GM19043 (cell line): ENCODE results near the gene PCDHB13.
"Not testable (repeated sequence)": the region's sequence is repeated elsewhere in the genome, so short reads cannot be mapped to it uniquely, and the experiment has no call there.

Experiments used
- ATAC-seq: cut with Tn5 transposase; IDR thresholded peaks from one replicate; pipeline ENCODE4 v1.9.1; 2021; ENCODE audit warnings: low read depth; ENCODE audit not compliant: unreplicated experiment

Gene PCDHB13

DNA sequence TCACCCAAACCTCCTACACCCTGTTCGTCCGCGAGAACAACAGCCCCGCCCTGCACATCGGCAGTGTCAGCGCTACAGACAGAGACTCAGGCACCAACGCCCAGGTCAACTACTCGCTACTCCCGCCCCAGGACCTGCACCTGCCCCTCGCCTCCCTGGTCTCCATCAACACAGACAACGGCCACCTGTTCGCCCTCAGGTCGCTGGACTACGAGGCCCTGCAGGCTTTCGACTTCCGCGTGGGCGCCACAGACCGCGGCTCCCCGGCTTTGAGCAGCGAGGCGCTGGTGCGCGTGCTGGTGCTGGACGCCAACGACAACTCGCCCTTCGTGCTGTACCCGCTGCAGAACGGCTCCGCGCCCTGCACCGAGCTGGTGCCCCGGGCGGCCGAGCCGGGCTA lies 12.6 kb upstream of the PCDHB13 start:
- ATAC-seq: not testable (repeated sequence)

DNA sequence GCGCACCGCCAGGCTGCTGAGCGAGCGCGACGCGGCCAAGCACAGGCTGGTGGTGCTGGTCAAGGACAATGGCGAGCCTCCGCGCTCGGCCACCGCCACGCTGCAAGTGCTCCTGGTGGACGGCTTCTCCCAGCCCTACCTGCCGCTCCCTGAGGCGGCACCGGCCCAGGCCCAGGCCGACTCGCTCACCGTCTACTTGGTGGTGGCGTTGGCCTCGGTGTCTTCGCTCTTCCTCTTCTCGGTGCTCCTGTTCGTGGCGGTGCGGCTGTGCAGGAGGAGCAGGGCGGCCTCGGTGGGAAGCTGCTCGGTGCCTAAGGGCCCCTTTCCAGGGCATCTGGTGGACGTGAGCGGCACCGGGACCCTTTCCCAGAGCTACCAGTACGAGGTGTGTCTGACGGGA lies 12.1 kb upstream of the PCDHB13 start:
- ATAC-seq: not testable (repeated sequence)

DNA sequence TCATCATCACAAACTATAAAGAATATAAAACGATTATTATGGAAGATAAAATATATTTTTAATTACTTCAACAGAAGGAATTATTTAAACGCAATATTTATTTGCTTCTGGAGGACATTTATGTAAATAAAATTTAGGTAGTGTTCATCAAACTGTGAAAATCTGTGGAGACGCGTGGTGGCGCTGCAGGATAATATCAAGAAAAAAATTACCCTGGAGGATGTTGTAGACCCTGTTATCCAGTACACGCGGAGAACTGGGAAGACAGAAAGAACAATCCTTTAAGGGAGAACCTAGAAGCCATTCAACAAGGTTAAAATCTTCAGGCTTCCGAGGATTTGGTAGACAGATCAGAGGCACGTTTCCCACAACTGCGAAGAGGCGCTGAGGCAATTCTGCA lies 5.2 kb upstream of the PCDHB13 start, which contains the start of gene PCDHB12:
Gene PCDHB12 (plus strand): TSS at position 242 of the 400 bp plus-strand sequence. CDS start 189 bp downstream, outside the sequence.
- no peak for ATAC-seq

DNA sequence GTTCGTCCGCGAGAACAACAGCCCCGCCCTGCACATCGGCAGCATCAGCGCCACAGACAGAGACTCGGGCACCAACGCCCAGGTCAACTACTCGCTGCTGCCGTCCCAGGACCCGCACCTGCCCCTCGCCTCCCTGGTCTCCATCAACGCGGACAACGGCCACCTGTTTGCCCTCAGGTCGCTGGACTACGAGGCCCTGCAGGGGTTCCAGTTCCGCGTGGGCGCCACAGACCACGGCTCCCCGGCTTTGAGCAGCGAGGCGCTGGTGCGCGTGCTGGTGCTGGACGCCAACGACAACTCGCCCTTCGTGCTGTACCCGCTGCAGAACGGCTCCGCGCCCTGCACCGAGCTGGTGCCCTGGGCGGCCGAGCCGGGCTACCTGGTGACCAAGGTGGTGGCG lies 3.4 kb upstream of the PCDHB13 start:
- ATAC-seq: not testable (repeated sequence)

DNA sequence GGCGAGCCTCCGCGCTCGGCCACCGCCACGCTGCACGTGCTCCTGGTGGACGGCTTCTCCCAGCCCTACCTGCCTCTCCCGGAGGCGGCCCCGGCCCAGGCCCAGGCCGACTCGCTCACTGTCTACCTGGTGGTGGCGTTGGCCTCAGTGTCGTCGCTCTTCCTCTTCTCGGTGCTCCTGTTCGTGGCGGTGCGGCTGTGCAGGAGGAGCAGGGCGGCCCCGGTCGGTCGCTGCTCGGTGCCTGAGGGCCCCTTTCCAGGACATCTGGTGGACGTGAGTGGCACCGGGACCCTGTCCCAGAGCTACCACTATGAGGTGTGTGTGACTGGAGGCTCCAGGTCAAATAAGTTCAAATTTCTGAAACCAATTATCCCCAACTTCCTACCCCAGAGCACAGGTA lies 2.9 kb upstream of the PCDHB13 start:
- ATAC-seq: not testable (repeated sequence)

DNA sequence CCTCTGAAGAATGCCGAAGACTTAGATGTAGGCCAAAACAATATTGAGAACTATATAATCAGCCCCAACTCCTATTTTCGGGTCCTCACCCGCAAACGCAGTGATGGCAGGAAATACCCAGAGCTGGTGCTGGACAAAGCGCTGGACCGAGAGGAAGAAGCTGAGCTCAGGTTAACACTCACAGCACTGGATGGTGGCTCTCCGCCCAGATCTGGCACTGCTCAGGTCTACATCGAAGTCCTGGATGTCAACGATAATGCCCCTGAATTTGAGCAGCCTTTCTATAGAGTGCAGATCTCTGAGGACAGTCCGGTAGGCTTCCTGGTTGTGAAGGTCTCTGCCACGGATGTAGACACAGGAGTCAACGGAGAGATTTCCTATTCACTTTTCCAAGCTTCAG lies 864 bp downstream of the PCDHB13 start:
- not testable (repeated sequence) for ATAC-seq

DNA sequence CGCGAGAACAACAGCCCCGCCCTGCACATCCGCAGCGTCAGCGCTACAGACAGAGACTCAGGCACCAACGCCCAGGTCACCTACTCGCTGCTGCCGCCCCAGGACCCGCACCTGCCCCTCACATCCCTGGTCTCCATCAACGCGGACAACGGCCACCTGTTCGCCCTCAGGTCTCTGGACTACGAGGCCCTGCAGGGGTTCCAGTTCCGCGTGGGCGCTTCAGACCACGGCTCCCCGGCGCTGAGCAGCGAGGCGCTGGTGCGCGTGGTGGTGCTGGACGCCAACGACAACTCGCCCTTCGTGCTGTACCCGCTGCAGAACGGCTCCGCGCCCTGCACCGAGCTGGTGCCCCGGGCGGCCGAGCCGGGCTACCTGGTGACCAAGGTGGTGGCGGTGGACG lies 1.8 kb downstream of the PCDHB13 start:
- ATAC-seq: not testable (repeated sequence)

DNA sequence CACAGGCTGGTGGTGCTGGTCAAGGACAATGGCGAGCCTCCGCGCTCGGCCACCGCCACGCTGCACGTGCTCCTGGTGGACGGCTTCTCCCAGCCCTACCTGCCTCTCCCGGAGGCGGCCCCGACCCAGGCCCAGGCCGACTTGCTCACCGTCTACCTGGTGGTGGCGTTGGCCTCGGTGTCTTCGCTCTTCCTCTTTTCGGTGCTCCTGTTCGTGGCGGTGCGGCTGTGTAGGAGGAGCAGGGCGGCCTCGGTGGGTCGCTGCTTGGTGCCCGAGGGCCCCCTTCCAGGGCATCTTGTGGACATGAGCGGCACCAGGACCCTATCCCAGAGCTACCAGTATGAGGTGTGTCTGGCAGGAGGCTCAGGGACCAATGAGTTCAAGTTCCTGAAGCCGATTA lies 2.3 kb downstream of the PCDHB13 start:
- not testable (repeated sequence) for ATAC-seq

DNA sequence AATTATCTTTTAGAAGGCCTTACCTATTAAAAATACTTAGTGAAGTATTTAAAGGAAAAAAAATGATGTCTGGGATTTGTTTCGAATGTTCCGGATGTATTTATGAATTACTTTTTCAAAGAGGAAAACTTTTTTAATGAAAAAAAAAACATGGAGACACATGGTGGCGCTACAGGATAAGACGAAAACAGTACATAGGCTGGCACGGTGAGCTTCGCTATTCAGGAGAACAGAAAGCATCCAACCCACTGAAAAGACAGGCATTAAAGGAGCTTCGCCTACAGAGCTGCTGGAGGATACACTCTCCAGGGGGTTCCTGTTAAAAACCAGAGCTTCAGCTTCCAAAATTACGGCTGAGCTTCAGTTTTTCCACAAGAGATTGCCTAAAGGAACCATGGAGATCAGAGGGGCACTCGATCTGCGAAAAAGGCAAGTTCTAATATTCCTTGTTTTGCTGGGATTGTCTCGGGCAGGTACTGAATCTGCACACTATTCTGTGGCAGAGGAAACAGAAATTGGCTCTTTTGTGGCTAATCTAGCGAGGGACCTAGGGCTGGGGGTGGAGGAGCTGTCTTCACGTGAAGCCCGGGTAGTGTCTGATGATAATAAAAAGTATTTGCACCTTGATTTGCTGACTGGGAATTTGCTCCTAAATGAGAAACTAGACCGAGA lies 9.5 kb downstream of the PCDHB13 start, which contains the start of gene PCDHB14:
Gene PCDHB14 (plus strand): TSS at position 232 of the 672 bp plus-strand sequence. CDS start 163 bp downstream, at position 395.
- ATAC-seq: no peak

DNA sequence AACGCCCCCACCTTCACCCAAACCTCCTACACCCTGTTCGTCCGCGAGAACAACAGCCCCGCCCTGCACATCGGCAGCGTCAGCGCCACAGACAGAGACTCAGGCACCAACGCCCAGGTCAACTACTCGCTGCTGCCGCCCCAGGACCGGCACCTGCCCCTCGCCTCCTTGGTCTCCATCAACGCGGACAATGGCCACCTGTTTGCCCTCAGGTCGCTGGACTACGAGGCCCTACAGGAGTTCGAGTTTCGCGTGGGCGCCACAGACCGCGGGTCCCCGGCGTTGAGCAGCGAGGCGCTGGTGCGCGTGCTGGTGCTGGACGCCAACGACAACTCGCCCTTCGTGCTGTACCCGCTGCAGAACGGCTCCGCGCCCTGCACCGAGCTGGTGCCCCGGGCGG lies 11.1 kb downstream of the PCDHB13 start:
- not testable (repeated sequence) for ATAC-seq

DNA sequence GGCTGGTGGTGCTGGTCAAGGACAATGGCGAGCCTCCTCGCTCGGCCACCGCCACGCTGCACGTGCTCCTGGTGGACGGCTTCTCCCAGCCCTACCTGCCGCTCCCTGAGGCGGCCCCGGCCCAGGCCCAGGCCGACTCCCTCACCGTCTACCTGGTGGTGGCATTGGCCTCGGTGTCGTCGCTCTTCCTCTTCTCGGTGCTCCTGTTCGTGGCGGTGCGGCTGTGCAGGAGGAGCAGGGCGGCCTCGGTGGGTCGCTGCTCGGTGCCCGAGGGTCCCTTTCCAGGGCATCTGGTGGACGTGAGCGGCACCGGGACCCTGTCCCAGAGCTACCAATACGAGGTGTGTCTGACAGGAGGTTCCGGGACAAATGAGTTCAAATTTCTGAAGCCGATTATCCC lies 11.7 kb downstream of the PCDHB13 start:
- ATAC-seq: not testable (repeated sequence)

DNA sequence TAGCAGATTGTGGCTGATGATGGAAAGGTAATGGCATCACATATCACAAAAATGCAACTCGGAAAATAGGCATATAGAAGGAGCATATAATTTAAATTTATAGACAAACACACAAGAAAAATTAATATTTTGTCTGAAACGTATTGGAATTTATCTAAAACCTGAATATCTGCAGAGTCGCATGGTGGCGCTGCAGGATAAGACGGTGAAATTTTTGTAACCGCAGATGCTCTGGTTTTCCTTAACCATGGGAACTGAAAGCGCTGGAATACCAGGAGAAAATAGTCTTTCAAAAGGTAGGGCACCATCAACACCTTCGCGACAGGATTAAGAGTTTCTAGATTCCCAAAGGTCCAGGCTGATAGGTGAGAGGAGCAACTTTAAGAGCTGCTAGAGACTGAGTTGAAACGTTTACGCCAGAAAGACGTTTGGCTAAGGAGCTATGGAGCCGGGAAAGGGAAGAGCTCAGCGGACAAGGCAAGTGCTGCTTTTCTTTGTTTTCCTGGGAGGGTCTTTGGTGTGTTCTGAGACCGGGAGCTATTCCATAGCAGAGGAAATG lies 20.5 kb downstream of the PCDHB13 start:
- no peak for ATAC-seq

DNA sequence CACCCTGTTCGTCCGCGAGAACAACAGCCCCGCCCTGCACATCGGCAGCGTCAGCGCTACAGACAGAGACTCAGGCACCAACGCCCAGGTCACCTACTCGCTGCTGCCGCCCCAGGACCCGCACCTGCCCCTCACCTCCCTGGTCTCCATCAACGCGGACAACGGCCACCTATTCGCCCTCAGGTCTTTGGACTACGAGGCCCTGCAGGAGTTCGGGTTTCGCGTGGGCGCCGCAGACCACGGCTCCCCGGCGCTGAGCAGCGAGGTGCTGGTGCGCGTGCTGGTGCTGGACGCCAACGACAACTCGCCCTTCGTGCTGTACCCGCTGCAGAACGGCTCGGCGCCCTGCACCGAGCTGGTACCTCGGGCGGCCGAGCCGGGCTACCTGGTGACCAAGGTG lies 22.2 kb downstream of the PCDHB13 start:
- not testable (repeated sequence) for ATAC-seq

DNA sequence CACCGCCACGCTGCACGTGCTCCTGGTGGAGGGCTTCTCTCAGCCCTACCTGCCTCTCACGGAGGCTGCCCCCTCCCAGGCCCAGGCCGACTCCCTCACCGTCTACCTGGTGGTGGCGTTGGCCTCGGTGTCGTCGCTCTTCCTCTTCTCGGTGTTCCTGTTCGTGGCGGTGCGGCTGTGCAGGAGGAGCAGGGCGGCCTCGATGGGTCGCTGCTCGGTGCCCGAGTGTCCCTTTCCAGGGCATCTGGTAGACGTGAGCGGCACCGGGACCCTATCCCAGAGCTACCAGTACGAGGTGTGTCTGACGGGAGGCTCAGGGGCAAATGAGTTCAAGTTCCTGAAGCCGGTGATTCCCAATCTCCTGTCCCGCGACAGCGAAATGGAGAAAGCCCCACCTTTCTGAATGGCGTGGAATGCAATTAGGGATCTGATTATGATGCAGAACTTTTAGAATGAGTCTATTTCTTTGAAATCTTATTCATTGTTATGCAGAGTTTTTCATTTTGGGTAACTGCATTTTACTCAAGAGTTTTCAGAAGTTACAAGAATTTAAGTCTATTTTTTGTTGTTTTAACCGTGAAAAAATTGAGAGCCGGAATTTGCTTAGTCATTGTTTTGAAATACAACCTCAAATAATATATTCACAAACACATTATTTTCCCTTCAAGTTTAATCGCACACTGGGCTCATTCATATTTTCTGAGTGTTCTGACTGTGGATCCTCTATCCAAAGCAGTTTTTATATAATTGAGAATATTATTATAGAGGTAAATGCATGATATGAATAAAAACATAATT lies 23.0 kb downstream of the PCDHB13 start:
- no peak for ATAC-seq

DNA sequence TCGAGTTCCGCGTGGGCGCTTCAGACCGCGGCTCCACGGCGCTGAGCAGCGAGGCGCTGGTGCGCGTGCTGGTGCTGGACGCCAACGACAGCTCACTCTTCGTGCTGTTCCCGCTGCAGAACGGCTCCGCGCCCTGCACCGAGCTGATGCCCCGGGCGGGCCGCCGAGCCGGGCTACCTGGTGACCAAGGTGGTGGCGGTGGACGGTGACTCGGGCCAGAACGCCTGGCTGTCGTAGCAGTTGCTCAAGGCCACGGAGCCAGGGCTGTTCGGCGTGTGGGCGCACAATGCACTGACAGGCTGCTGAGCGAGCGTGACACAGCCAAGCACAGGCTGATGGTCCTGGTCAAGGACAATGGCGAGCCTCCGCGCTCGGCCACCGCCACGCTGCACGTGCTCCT lies 27.8 kb downstream of the PCDHB13 start:
- ATAC-seq: no peak

DNA sequence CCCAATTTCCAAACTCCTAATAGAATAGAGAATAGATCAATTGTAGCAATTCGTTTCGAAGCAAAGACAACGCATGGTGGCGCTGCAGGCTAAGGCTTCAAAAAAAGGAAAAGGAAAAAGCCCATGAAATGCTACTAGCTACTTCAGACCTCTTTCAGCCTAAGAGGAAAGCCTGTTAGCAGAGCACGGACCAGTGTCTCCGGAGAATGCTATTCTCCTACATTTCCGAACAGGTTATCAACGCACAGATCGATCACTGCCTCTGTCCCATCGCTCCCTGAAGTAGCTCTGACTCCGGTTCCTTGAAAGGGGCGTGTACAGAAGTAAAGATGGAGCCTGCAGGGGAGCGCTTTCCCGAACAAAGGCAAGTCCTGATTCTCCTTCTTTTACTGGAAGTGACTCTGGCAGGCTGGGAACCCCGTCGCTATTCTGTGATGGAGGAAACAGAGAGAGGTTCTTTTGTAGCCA lies 31.6 kb downstream of the PCDHB13 start, which contains the start of gene PCDHB15:
Gene PCDHB15 (plus strand): TSS at position 146 of the 468 bp plus-strand sequence. CDS start 184 bp downstream, at position 330.
- no peak for ATAC-seq

DNA sequence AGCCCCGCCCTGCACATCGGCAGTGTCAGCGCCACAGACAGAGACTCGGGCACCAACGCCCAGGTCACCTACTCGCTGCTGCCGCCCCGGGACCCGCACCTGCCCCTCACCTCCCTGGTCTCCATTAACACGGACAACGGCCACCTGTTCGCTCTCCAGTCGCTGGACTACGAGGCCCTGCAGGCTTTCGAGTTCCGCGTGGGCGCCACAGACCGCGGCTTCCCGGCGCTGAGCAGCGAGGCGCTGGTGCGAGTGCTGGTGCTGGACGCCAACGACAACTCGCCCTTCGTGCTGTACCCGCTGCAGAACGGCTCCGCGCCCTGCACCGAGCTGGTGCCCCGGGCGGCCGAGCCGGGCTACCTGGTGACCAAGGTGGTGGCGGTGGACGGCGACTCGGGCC lies 33.3 kb downstream of the PCDHB13 start:
- not testable (repeated sequence) for ATAC-seq

DNA sequence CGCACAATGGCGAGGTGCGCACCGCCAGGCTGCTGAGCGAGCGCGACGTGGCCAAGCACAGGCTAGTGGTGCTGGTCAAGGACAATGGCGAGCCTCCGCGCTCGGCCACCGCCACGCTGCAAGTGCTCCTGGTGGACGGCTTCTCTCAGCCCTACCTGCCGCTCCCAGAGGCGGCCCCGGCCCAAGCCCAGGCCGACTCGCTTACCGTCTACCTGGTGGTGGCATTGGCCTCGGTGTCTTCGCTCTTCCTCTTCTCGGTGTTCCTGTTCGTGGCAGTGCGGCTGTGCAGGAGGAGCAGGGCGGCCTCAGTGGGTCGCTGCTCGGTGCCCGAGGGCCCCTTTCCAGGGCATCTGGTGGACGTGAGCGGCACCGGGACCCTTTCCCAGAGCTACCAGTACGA lies 33.7 kb downstream of the PCDHB13 start:
- not testable (repeated sequence) for ATAC-seq

DNA sequence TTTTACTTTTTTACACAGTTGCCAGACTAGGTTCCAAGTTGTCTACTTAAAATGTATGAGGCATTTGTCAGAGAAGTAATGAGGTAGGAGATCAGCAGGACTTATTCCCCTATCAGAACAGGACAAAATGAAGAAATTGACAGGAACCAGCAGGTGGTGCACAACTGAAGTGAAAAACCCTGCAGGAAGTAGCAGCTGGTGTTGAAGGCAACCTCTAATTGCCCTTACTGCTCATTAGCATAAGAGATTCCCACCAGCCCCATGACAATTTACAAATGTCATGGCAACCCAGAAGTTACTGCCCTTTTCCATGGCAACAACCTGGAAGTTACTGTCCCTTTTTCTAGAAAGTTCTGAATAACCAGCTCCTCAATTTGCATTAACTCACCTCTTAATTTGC lies 36.9 kb downstream of the PCDHB13 start:
- no peak for ATAC-seq

DNA sequence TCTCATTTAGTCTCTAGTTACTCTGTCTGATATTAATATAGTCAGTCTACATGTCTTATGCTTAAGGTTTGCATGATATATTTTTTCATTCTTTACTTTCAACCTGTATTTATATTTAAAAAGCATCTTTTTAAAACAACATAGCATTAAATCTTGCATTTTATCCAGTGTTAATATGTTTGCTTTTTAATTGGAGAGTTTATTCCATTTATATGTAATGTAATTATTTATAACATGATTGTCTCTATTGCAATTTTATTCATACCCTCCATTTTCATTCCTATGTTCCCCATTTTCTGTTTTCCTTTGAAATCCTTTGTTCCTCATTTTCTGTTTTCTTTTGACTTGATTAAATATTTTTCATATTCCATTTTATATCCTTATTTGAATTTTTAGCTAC lies 44.7 kb downstream of the PCDHB13 start:
- no peak for ATAC-seq

DNA sequence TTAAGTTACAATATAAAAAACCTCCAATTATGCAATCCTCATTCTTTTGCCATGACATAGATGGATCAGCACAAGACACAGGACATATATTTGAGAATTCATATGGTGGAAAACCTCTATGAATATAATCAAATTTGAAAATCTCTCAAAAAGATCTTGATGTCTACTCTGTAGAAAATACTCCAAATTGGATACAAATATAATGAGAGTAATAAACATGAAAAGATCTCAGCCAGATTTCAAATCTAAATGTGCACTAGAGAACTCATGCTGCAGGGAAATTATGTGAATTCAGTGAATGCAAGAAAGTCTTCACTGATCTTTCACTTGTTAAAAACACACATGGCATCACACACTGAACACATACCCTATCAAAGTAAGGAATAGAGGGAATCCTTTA lies 45.2 kb downstream of the PCDHB13 start:
- no peak for ATAC-seq
